Measurements from ENCODE around the gene CCDC187. TPM values are rescaled to one million over a fixed set of nuclear protein-coding genes. Genes with fewer than 3 reads are reported as not detected.

The CCDC187 gene
- total and polyA plus RNA-seq, 2 of the 8 experiments (the other 6 are each of a cell fraction or from before 2014, with no cell fraction given) = 0.02 TPM; not detected in 1

- no peak for TF ChIP-seq HDAC6 (IDR thresholded peaks at IDR 0.05; ENCODE audit: low read depth, low read length)
- no peak for TF ChIP-seq ASH2L (IDR thresholded peaks at IDR 0.05; ENCODE audit: low read length)
- TF ChIP-seq POU5F1 (IDR thresholded peaks at IDR 0.05; ENCODE audit: low read depth, low read length) = no peak
- no peak for TF ChIP-seq SUZ12 (IDR thresholded peaks at IDR 0.05; ENCODE audit: low read length)
- no peak for TF ChIP-seq POLR2A (IDR thresholded peaks at IDR 0.05; ENCODE audit: control extremely low read depth in 1 of 2, low read depth in 2 of 2, low read length in 2 of 2)
- TF ChIP-seq MAFK (IDR thresholded peaks at IDR 0.05; ENCODE audit: low read depth, low read length) = no peak
- TF ChIP-seq JUND (IDR thresholded peaks at IDR 0.05; ENCODE audit: low read length) = no peak
These were observed 649 bp downstream of the CCDC187 start (continued) for GRCh38 chr9:136303066-136303824.
